WERI-Rb-1 (cell line): ENCODE data around the gene WASL.

Experiments used
- DNase-seq: peaks from one replicate; pipeline ENCODE4 v3.0.0-alpha.2; 2020
- H3K27ac ChIP-seq: fragments of 250-450 bp; sonication (Bioruptor Pico); 2 replicates; pipeline ENCODE4 v1.5.1; 2020; ENCODE audit warnings: mild to moderate bottlenecking, moderate library complexity
- H3K27me3 ChIP-seq: fragments of 250-450 bp; sonication (Bioruptor Pico); 2 replicates; pipeline ENCODE4 v1.5.1; 2021; ENCODE audit warnings: mild to moderate bottlenecking, low read depth, moderate library complexity; ENCODE audit not compliant: insufficient read depth, severe bottlenecking
- H3K36me3 ChIP-seq: fragments of 250-450 bp; sonication (Bioruptor Pico); 2 replicates; pipeline ENCODE4 v1.5.1; 2020; ENCODE audit warnings: mild to moderate bottlenecking, moderate library complexity
- H3K4me3 ChIP-seq: 2 replicates; pipeline ENCODE4 v1.5.1; 2011; ENCODE audit warnings: low read depth, mild to moderate bottlenecking, control low read depth, low read length
- H3K9me3 ChIP-seq: fragments of 250-450 bp; sonication (Bioruptor Pico); 2 replicates; pipeline ENCODE4 v1.5.1; 2021; ENCODE audit warnings: mild to moderate bottlenecking, moderate library complexity; ENCODE audit not compliant: severe bottlenecking
- TF ChIP-seq, protein P1 (sequence below): IDR thresholded peaks from 2 replicates; pipeline ENCODE4 v1.5.1; 2011; ENCODE audit warnings: low read depth, mild to moderate bottlenecking, control low read depth, inconsistent platforms, low read length

The WASL gene

DNA sequence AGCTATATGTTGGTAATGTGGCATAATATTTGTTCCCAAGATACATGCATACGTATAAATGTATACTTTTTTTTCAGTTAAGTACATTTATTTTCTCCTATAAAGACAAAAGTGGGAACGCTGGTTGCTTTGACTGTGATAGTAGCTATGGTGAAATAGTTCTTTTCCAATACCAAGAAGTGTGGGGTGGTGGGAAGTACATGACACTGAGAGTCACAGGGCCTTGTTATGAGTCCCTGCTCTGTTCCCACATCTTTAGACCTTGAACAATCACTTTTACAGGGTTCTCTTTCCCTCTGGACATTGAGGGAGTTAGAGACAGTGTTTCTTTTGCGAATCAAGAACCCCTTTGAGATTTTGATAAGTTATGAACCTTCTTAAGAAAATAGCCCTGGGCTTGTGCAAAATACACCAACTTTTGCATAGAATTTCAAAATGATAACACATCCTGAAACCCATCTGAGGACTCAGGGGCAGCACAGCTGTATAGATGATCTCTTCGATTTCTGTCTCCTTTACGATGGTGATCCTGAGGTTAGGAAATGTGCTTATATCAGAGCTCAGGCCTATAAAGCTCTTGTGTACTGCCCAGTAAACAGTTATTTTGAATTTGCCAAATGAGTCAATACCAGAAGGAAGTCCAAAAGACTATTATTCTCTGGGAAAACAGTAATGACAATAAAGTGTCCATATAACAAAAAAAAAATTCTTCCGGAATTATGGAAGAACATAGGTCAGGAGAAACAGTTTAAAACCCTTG lies 92.1 kb downstream of the WASL start:
- no peaks in the 10 kb centered on the region for H3K27me3 ChIP-seq
- no peaks in the 10 kb centered on the region for H3K9me3 ChIP-seq
- no peak overlapping the region for H3K4me3 ChIP-seq
- H3K36me3 ChIP-seq = no peaks in the 10 kb centered on the region
- no peak overlapping the region for H3K27ac ChIP-seq
- DNase-seq = no peak
- TF ChIP-seq, protein P1, sequence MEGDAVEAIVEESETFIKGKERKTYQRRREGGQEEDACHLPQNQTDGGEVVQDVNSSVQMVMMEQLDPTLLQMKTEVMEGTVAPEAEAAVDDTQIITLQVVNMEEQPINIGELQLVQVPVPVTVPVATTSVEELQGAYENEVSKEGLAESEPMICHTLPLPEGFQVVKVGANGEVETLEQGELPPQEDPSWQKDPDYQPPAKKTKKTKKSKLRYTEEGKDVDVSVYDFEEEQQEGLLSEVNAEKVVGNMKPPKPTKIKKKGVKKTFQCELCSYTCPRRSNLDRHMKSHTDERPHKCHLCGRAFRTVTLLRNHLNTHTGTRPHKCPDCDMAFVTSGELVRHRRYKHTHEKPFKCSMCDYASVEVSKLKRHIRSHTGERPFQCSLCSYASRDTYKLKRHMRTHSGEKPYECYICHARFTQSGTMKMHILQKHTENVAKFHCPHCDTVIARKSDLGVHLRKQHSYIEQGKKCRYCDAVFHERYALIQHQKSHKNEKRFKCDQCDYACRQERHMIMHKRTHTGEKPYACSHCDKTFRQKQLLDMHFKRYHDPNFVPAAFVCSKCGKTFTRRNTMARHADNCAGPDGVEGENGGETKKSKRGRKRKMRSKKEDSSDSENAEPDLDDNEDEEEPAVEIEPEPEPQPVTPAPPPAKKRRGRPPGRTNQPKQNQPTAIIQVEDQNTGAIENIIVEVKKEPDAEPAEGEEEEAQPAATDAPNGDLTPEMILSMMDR = no peak

DNA sequence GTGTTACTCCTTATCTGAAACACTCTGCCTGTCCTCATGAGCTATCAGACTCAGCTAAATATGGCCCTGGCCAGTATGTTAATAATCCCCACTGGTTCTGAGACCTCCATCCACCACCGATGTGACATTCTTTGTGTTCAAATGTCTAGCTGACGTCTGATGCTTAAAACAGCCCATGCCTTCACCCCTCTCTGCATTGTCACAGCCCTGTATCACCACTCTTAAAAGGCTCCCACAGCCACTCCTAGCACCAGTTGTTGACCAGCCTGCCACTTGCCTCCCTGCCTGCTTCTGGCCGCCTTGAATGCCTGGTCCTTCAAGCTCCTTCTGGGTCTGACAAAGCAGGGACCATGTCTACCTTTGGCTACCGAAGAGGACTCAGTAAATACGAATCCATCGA lies 93.2 kb downstream of the WASL start, which contains the start of gene LMOD2:
Gene LMOD2 (plus strand): TSS at position 253 of the 400 bp plus-strand sequence. CDS start 98 bp downstream, at position 351.
- Histone ChIP-seq H3K9me3 (no peaks in the 10 kb centered on the region), H3K4me3 (no peak within 1 kb of the TSS), H3K27me3 (no peaks in the 10 kb centered on the region), H3K36me3 (no peaks in the 10 kb centered on the region), H3K27ac (no peak within 1 kb of the TSS)
- TF ChIP-seq, protein P1 = no peak
- DNase-seq = no peak

DNA sequence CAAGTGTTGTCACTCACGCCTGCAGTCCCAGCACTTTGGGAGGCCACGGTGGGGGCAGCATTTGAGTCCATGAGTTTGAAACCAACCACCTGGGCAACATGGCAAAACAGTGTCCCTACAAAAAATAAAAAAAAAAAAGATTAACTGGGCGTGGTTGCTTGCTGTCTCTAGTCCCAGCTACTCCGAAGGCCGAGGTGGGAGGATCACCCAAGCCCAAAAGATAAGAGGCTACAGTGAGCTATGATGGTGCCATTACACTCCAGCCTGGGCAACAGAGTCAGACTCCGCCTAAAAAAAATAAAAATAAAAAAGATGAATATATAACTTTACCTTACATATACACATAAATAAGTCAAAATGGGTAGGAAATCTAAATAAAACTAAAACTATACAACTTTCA lies 95.6 kb downstream of the WASL start:
- Histone ChIP-seq H3K4me3 (no peak overlapping the region), H3K9me3 (no peaks in the 10 kb centered on the region), H3K27ac (no peak overlapping the region), H3K27me3 (no peaks in the 10 kb centered on the region), H3K36me3 (no peaks in the 10 kb centered on the region)
- DNase-seq = no peak
- TF ChIP-seq, protein P1 = no peak

DNA sequence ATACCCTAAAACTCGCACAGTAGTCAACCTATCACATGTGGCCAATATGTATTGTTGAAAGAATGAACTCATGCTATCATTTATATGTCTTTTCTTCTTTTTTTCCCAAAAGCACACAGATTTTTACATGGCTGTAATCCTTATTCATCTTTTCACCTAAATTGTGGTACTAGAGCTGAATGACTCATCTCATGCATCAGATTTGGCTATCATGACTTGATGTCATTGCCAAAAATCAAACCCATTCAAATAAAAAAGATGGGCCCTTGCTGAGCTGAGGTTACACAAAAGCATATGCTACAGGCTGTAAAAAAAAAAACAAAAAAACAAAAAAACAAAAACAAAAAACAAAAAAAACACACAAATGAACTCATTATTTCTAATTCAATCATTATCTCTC lies 96.4 kb downstream of the WASL start:
- TF ChIP-seq, protein P1 = no peak
- Histone ChIP-seq H3K27me3 (no peaks in the 10 kb centered on the region), H3K9me3 (no peaks in the 10 kb centered on the region), H3K4me3 (no peak overlapping the region), H3K27ac (no peak overlapping the region), H3K36me3 (no peaks in the 10 kb centered on the region)
- no peak for DNase-seq

DNA sequence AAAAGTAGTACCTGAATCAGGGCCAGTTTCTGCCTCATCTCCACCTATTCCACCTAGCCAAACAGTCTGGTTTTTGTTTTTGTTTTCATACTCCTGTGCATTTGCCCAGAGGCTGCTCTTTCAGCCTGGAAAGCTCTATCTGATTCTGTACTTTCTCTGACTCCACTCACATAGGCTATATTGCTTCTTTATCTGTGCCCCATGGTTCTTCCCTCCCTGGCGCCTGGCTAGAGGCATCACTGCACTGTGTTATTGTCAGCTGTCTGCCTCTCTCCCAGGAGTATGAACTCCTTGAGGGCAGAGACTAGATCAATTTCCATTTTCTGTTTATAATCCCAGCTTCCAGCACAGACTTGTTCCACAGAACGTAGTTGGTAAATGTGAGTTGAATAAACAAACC lies 98.2 kb downstream of the WASL start:
- H3K27ac ChIP-seq = no peak overlapping the region
- TF ChIP-seq, protein P1 = no peak

DNA sequence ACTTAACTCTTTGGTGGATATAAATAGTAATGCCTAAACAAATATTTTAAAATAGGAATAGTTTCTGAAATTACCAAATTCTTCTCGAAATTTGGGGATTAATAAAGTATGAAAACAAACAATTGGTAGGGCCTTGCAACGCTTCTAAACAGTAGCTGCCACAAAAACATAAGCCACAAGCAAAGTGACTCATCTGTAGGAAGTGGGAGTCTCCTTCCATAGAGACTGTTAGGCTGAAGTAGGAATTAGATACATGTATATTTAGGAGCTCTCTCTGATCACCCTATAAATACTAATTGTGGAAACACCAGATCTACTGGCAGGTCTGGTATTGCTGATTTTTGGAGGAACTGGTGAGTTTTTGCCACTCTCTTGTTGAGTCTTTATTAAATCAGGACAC lies 98.8 kb downstream of the WASL start:
- no peaks in the 10 kb centered on the region for H3K9me3 ChIP-seq
- H3K36me3 ChIP-seq = no peaks in the 10 kb centered on the region
- TF ChIP-seq, protein P1 = no peak
- no peak overlapping the region for H3K27ac ChIP-seq
- no peak overlapping the region for H3K4me3 ChIP-seq
- H3K27me3 ChIP-seq = no peaks in the 10 kb centered on the region
- no peak for DNase-seq

More for the DNA sequence above, 98.2 kb downstream of the WASL start:
- Histone ChIP-seq H3K9me3 (no peaks in the 10 kb centered on the region), H3K27me3 (no peaks in the 10 kb centered on the region), H3K4me3 (no peak overlapping the region), H3K36me3 (no peaks in the 10 kb centered on the region)
- DNase-seq = no peak
